ENCODE measurements around the gene GRK4. TPM values are rescaled to one million over a fixed set of nuclear protein-coding genes. Genes with fewer than 3 reads are reported as not detected.

Gene GRK4
- total and polyA plus RNA-seq, 2 donors (not counting 1 experiment from before 2014, with no cell fraction given): 0.73 to 2.3 TPM

DNA sequence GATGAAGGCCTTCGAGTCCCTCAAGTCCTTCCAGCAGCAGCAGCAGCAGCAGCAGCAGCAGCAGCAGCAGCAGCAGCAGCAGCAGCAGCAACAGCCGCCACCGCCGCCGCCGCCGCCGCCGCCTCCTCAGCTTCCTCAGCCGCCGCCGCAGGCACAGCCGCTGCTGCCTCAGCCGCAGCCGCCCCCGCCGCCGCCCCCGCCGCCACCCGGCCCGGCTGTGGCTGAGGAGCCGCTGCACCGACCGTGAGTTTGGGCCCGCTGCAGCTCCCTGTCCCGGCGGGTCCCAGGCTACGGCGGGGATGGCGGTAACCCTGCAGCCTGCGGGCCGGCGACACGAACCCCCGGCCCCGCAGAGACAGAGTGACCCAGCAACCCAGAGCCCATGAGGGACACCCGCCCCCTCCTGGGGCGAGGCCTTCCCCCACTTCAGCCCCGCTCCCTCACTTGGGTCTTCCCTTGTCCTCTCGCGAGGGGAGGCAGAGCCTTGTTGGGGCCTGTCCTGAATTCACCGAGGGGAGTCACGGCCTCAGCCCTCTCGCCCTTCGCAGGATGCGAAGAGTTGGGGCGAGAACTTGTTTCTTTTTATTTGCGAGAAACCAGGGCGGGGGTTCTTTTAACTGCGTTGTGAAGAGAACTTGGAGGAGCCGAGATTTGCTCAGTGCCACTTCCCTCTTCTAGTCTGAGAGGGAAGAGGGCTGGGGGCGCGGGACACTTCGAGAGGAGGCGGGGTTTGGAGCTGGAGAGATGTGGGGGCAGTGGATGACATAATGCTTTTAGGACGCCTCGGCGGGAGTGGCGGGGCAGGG, 111.7 kb downstream of the GRK4 start:
- 1% methylated on average over 56 of the region's 60 CpGs for WGBS (ENCODE audit: insufficient coverage)

More for the DNA sequence above, 111.7 kb downstream of the GRK4 start:
- Mint-ChIP-seq H3K27ac (peak overlapping the region; percentile 87), H3K27me3 (no peaks in the 10 kb centered on the region), H3K4me1 (peaks cover 40% of the 10 kb centered on the region), H3K4me3 (peak overlapping the region; percentile 95), H3K9me3 (ENCODE audit: insufficient read depth) (no peaks in the 10 kb centered on the region)
- Histone ChIP-seq H3K36me3 (replicated peaks in 1 of 2; ENCODE audit: control extremely low read depth in 1 of 2, control insufficient read depth in 1 of 2, extremely low read depth in 1 of 2, insufficient read depth in 2 of 2, low read length in 1 of 2) (no peaks in the 10 kb centered on the region), H3K4me3 (ENCODE audit: control extremely low read depth in 1 of 5, extremely low read depth in 1 of 5, insufficient read depth in 1 of 5, low read depth in 2 of 5, low read length in 4 of 5) (peak overlapping the region; percentile 59 to 96 (median 76)), H3K4me2 (replicated peaks; ENCODE audit: low read depth, low read length, poor library complexity, severe bottlenecking) (peak overlapping the region; percentile 99), H3K27me3 (replicated peaks in 1 of 4; ENCODE audit: control extremely low read depth in 1 of 4, control insufficient read depth in 3 of 4, insufficient read depth in 4 of 4, low read length in 3 of 4) (no peaks in the 10 kb centered on the region), H3K4me1 (ENCODE audit: control insufficient read depth in 2 of 2, insufficient read depth in 2 of 2, low read length in 2 of 2) (peaks cover 46 to 59% of the 10 kb centered on the region in 2 donors), H3K9me3 (ENCODE audit: control extremely low read depth in 1 of 3, control insufficient read depth in 2 of 3, insufficient read depth in 1 of 3, low read length in 2 of 3) (no peaks in the 10 kb centered on the region), H4K20me1 (ENCODE audit: control insufficient read depth, insufficient read depth, low read length, poor library complexity, severe bottlenecking) (peaks cover 27% of the 10 kb centered on the region), H3K9ac (ENCODE audit: low read length) (peak overlapping the region; percentile 89), H3K79me2 (ENCODE audit: control insufficient read depth, insufficient read depth, low read length) (peaks cover 40% of the 10 kb centered on the region), H2AFZ (ENCODE audit: insufficient read depth, low read depth, low read length, poor library complexity, severe bottlenecking) (peak overlapping the region; percentile 96), H3K27ac (ENCODE audit: low read length in 2 of 2) (peak overlapping the region; percentile 72 to 83)
- TF ChIP-seq EZH2 (IDR thresholded peaks at IDR 0.05; ENCODE audit: borderline replicate concordance, insufficient read depth, low read depth, low read length, poor library complexity, severe bottlenecking): no peak
- TF ChIP-seq, protein P1, sequence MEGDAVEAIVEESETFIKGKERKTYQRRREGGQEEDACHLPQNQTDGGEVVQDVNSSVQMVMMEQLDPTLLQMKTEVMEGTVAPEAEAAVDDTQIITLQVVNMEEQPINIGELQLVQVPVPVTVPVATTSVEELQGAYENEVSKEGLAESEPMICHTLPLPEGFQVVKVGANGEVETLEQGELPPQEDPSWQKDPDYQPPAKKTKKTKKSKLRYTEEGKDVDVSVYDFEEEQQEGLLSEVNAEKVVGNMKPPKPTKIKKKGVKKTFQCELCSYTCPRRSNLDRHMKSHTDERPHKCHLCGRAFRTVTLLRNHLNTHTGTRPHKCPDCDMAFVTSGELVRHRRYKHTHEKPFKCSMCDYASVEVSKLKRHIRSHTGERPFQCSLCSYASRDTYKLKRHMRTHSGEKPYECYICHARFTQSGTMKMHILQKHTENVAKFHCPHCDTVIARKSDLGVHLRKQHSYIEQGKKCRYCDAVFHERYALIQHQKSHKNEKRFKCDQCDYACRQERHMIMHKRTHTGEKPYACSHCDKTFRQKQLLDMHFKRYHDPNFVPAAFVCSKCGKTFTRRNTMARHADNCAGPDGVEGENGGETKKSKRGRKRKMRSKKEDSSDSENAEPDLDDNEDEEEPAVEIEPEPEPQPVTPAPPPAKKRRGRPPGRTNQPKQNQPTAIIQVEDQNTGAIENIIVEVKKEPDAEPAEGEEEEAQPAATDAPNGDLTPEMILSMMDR (IDR thresholded peaks at IDR 0.05): no peak
- ATAC-seq (ENCODE audit: low read depth): no peak
- ChIA-PET CTCF (interaction anchor here (1.3 to 1.6 kb wide), 2 partner anchors 30 to 32 kb away, joined by 4 read pairs; no protein-coding TSS in a partner anchor), POLR2A (interaction anchor here (0.6 to 0.9 kb wide), 5 partner anchors 30 to 881 kb away, joined by 3 to 9 read pairs (median 4); no protein-coding TSS in a partner anchor)
- intact Hi-C loops (cut with micrococcal nuclease): loop anchor here (1.0 to 10.0 kb wide), 5 partner anchors 28 to 1490 kb away; partner anchors contain the start of genes ADD1, GRK4, NOP14 and TNIP2
- peak; percentile 66 for DNase-seq
